HepG2 (cell line): ENCODE data around the gene ALG3. TPM values are rescaled to one million over a fixed set of nuclear protein-coding genes. Genes with fewer than 3 reads are reported as not detected.

Experiments used
- ATAC-seq: fragments of 200-7000 bp; cut with Tn5 transposase; 3 replicates; pipeline ENCODE4 v1.9.1; 2020; ENCODE audit warnings: mild to moderate bottlenecking, moderate library complexity
- BruUV-seq: library from RNA; stranded (reverse); fragments of 400-500 nt; replicated peaks from 2 replicates; lab custom pipeline; 2021; lab: Mats Ljungman, UMichigan
- CTCF ChIA-PET: fragments of 300-600 bp; formaldehyde crosslinking; extraction: SDS; loops from one replicate; lab custom pipeline; 2021; ENCODE audit warnings: low total read pairs, inconsistent platforms, low intra/inter-chr PET ratio; lab: Yijun Ruan, JAX
- POLR2A ChIA-PET: fragments of 350-600 bp; sonication (Branson Sonifier 250); formaldehyde crosslinking; loops from one replicate; lab custom pipeline; 2020; ENCODE audit warnings: antibody characterized with exemption, inconsistent platforms; lab: Yijun Ruan, JAX
- DNase-seq: peaks from one replicate; pipeline ENCODE4 v3.0.0-alpha.2; 2015; ENCODE audit warnings: low spot score
- FAIRE-seq: peaks from 3 replicates; lab custom pipeline; 2011; peaks lifted over from hg19 to GRCh38; lab: Jason Lieb, UNC
- H2AFZ ChIP-seq: one replicate; pipeline ENCODE4 v1.6.1; 2011; ENCODE audit warnings: low read length, inconsistent platforms
- H3K27ac ChIP-seq: fragments of 300-600 bp; 3 replicates; pipeline ENCODE4 v1.8.0; 2011; ENCODE audit warnings: mixed run types, mild to moderate bottlenecking, mixed read lengths, low read length, inconsistent platforms; ENCODE audit not compliant: insufficient read depth; ENCODE audit errors: extremely low read length
- H3K27me3 ChIP-seq, 2 experiments: fragments of 200-600 bp in 1 of 2; 2 replicates in 1 of 2; 3 replicates in 1 of 2; pipeline versions ENCODE4 v1.6.0 to v1.8.0; 2011; ENCODE audit warnings: low read length in 2 of 2, mild to moderate bottlenecking in 2 of 2, moderate library complexity in 2 of 2, inconsistent platforms in 1 of 2; ENCODE audit not compliant: insufficient read depth in 2 of 2, control insufficient read depth in 1 of 2
- H3K36me3 ChIP-seq, 2 experiments: fragments of 200-600 bp in 1 of 2; replicated peaks in 1 of 2; 2 replicates in 1 of 2; 3 replicates in 1 of 2; pipeline versions ENCODE4 v1.5.1 to v1.8.0; 2011; ENCODE audit warnings: low read length in 2 of 2, inconsistent platforms in 1 of 2; ENCODE audit not compliant: insufficient read depth in 2 of 2, control insufficient read depth in 1 of 2
- H3K4me1 ChIP-seq: 2 replicates; pipeline ENCODE4 v1.5.1; 2012; ENCODE audit warnings: low read length, inconsistent platforms; ENCODE audit not compliant: insufficient read depth
- H3K4me2 ChIP-seq: 2 replicates; pipeline ENCODE4 v1.6.0; 2011; ENCODE audit warnings: low read depth, low read length, inconsistent platforms
- H3K4me3 ChIP-seq, 3 experiments: fragments of 200-600 bp in 1 of 3; sonication (generic), shearing (Covaris generic) in 1 of 3; replicated peaks in 1 of 3; 2 replicates each; pipeline ENCODE4 v1.5.1; 2011 to 2016; ENCODE audit warnings: low read length in 3 of 3, inconsistent platforms in 2 of 3, low read depth in 2 of 3, mild to moderate bottlenecking in 2 of 3, control low read depth in 1 of 3, mixed read lengths in 1 of 3; ENCODE audit not compliant: insufficient read depth in 1 of 3
- H3K79me2 ChIP-seq: one replicate; pipeline ENCODE4 v1.6.1; 2011; ENCODE audit warnings: low read length, inconsistent platforms; ENCODE audit not compliant: insufficient read depth
- H3K9ac ChIP-seq: 2 replicates; pipeline ENCODE4 v1.6.0; 2011; ENCODE audit warnings: mild to moderate bottlenecking, low read depth, low read length, inconsistent platforms; ENCODE audit not compliant: insufficient read depth
- H3K9me3 ChIP-seq: 2 replicates; pipeline ENCODE4 v1.5.1; 2012; ENCODE audit warnings: mild to moderate bottlenecking, low read length
- H4K20me1 ChIP-seq: 2 replicates; pipeline ENCODE4 v1.6.0; 2011; ENCODE audit warnings: inconsistent platforms, mild to moderate bottlenecking, low read length, moderate library complexity; ENCODE audit not compliant: insufficient read depth
- ETV6 ChIP-seq: sonication (generic); formaldehyde crosslinking; conservative IDR thresholded peaks from 2 replicates; pipeline ENCODE4 v1.4.0; 2020; ENCODE audit warnings: missing genetic modification reagents
- HDAC2 ChIP-seq: sonication (generic); formaldehyde crosslinking; IDR thresholded peaks from 2 replicates; pipeline ENCODE4 v1.4.0; 2020; ENCODE audit warnings: missing genetic modification reagents
- NFYB ChIP-seq: sonication (generic); formaldehyde crosslinking; IDR thresholded peaks from 2 replicates; pipeline ENCODE4 v1.4.0; 2020; ENCODE audit warnings: missing genetic modification reagents
- NRL ChIP-seq: sonication (generic); formaldehyde crosslinking; IDR thresholded peaks from 2 replicates; pipeline ENCODE4 v1.5.0; 2020; ENCODE audit warnings: missing genetic modification reagents, mild to moderate bottlenecking, moderate library complexity, borderline replicate concordance
- RELA ChIP-seq: sonication (generic); formaldehyde crosslinking; IDR thresholded peaks from 2 replicates; pipeline ENCODE4 v1.4.0; 2020; ENCODE audit warnings: missing genetic modification reagents
- SALL1 ChIP-seq: sonication (generic); formaldehyde crosslinking; IDR thresholded peaks from 2 replicates; pipeline ENCODE4 v1.8.0; 2022; ENCODE audit warnings: mild to moderate bottlenecking, missing genetic modification reagents
- SRF ChIP-seq: IDR thresholded peaks from 2 replicates; pipeline ENCODE4 v1.6.1; 2011; ENCODE audit warnings: mild to moderate bottlenecking, low read depth, low read length, moderate library complexity
- ZFAT ChIP-seq: sonication (generic); formaldehyde crosslinking; conservative IDR thresholded peaks from 2 replicates; pipeline ENCODE4 v1.8.1; 2023; ENCODE audit warnings: missing genetic modification reagents, inconsistent platforms
- ZKSCAN1 ChIP-seq: fragments of 150-350 bp; IDR thresholded peaks from 2 replicates; pipeline ENCODE4 v1.6.1; 2014; ENCODE audit warnings: low read length
- ZNF3 ChIP-seq: IDR thresholded peaks from 2 replicates; pipeline ENCODE4 v1.7.0; 2017; ENCODE audit warnings: inconsistent platforms
- ZNF331 ChIP-seq: sonication (generic); formaldehyde crosslinking; IDR thresholded peaks from 2 replicates; pipeline ENCODE4 v1.4.0; 2020; ENCODE audit warnings: missing genetic modification reagents
- ZNF530 ChIP-seq: sonication (generic); formaldehyde crosslinking; IDR thresholded peaks from 2 replicates; pipeline ENCODE4 v1.5.0; 2020; ENCODE audit warnings: low read depth, mild to moderate bottlenecking, missing genetic modification reagents
- ZNF773 ChIP-seq: sonication (generic); formaldehyde crosslinking; IDR thresholded peaks from 2 replicates; pipeline ENCODE4 v1.4.0; 2020; ENCODE audit warnings: missing genetic modification reagents, borderline replicate concordance
- WGBS: methylation state at CpG from one replicate; pipeline ENCODE4 v1.1.6; 2017; ENCODE audit warnings: low lambda C conversion rate; 5-methylcytosine and 5-hydroxymethylcytosine counted together
- in situ Hi-C: cut with HindIII; loops from 2 replicates; pipeline ENCODE4 v1.10.0; 2017; ENCODE audit warnings: low pct_unique_long_range_greater_than_20kb; ENCODE audit not compliant: extremely low pct_ligation_motif_present
- intact Hi-C: fragments of 100-400 bp; cut with micrococcal nuclease; formaldehyde crosslinking; loops from one replicate; pipeline ENCODE4 v1.10.0; 2022; ENCODE audit not compliant: unreplicated experiment
- polyA plus RNA-seq, 8 experiments: library from polyadenylated mRNA; depleted of rRNA in 3 of 8; stranded (reverse) in 7 of 8; unstranded in 1 of 8; fragments of >200 nt; fragmentation: Illumina TruSeq in 4 of 8; extraction: Trizol in 4 of 8; gene quantifications; 2 replicates each; pipeline versions ENCODE4 v1.2.1 to v1.2.3, GENCODE V29; 2011 to 2016; ENCODE audit warnings: low read depth in 4 of 8, missing spikeins in 1 of 8, mixed read lengths in 1 of 8; ENCODE audit not compliant: insufficient read depth in 1 of 8
- total RNA-seq, 5 experiments: library from RNA; depleted of rRNA; stranded (reverse); fragments of >200 nt; fragmentation: Illumina TruSeq; extraction: Trizol; gene quantifications; 2 replicates each; pipeline ENCODE4 v1.2.3, GENCODE V29; 2016; ENCODE audit warnings: low read depth in 1 of 5
- TF ChIP-seq, protein P1 (sequence below): fragments of 450-650 bp; IDR thresholded peaks from 2 replicates; pipeline ENCODE4 v1.6.1; 2017; ENCODE audit warnings: mild to moderate bottlenecking

Gene ALG3
- total and polyA plus RNA-seq, 2 of the 13 experiments (the other 11 are each of a cell fraction or from before 2014, with no cell fraction given), result 46.6 to 57.1 TPM

DNA sequence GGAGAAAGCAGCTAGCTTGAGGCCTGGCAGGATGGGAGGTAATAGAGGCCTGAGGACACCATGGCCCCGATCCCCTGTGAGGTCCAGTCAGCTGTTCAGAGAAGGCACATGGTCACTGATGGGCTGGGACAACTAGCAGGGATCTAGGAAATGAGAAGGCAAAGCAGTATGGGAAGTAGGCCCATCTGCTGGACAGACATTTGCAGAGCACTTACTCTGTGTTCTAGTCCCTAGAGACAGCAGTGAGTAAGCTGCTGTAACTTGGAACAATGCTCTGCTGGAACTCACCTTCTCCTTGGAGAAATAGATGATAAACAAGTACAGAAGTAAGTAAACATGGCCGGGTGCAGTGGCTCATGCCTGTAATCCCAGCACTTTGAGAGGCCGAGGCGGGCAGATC lies 34.2 kb upstream of the ALG3 start:
- intact Hi-C loops, result loop anchor here (10.0 kb wide), 1 partner anchor 58 kb away; the partner anchor contains the start of gene VWA5B2
- Histone ChIP-seq H3K9me3 (no peaks in the 10 kb centered on the region), H4K20me1 (0 out of 2 replicates have a peak, but pooled peaks cover 3% of the 10 kb centered on the region), H3K27me3 (peaks cover 3 to 50% of the 10 kb centered on the region in 2 experiments), H3K4me2 (no peak overlapping the region), H2AFZ (no peak overlapping the region), H3K79me2 (no peaks in the 10 kb centered on the region), H3K9ac (no peak overlapping the region), H3K27ac (no peak overlapping the region), H3K36me3 (no peaks in the 10 kb centered on the region), H3K4me1 (no peaks in the 10 kb centered on the region), H3K4me3 (no peak overlapping the region)
- FAIRE-seq, result no peak
- WGBS, result 20% methylated on average over 4 of the region's 4 CpGs
- ChIA-PET POLR2A (no interaction called here), CTCF (no interaction called here)
- no peak for ATAC-seq
- no peak for DNase-seq
- no peak for TF ChIP-seq ZKSCAN1
- peak; percentile 98 for TF ChIP-seq ZNF331 (CRISPR knock-in tag)
- in situ Hi-C loops, result no loop called here
- BruUV-seq, result no TSS peak

DNA sequence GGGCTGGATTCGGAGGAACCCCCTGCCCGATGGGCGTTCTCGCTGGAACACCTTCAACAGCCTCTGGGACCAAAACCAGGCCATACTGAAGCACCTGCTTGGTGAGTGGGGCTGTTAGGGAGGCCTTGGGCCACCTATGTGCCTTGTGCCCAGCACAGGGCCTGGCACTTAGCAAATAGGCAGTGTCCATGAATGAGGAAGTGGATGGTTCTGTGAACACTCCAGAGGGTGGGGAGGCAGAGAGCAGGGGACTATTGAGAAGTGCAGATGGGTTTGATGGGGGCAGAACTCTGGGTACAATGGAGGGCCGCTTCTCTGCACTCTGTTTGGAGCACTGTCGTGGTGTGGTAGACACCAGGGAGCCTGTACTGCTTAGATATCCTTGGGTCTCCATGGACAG lies 28.6 kb upstream of the ALG3 start:
- no peaks in the 10 kb centered on the region for H3K79me2 ChIP-seq
- POLR2A ChIA-PET, result no interaction called here
- no peak overlapping the region for H3K27ac ChIP-seq
- peak; percentile 43; the same call in 2 of the 3 replicates for ATAC-seq
- H3K36me3 ChIP-seq, result no peaks in the 10 kb centered on the region
- no peak for DNase-seq
- no peaks in the 10 kb centered on the region for H3K9me3 ChIP-seq
- H3K4me1 ChIP-seq, result no peaks in the 10 kb centered on the region
- H3K4me2 ChIP-seq, result no peak overlapping the region
- CTCF ChIA-PET, result no interaction called here
- H3K27me3 ChIP-seq, result peaks cover 9 to 55% of the 10 kb centered on the region in 2 experiments; a peak in 4 of 5 replicates
- H2AFZ ChIP-seq, result no peak overlapping the region
- no peak overlapping the region for H3K4me3 ChIP-seq
- WGBS, result no CpG with 5 or more reads among the region's 6 CpGs
- intact Hi-C loops (no loop called here), in situ Hi-C loops (no loop called here)
- BruUV-seq, result no TSS peak
- no peak for FAIRE-seq
- H3K9ac ChIP-seq, result no peak overlapping the region
- TF ChIP-seq, protein P1, sequence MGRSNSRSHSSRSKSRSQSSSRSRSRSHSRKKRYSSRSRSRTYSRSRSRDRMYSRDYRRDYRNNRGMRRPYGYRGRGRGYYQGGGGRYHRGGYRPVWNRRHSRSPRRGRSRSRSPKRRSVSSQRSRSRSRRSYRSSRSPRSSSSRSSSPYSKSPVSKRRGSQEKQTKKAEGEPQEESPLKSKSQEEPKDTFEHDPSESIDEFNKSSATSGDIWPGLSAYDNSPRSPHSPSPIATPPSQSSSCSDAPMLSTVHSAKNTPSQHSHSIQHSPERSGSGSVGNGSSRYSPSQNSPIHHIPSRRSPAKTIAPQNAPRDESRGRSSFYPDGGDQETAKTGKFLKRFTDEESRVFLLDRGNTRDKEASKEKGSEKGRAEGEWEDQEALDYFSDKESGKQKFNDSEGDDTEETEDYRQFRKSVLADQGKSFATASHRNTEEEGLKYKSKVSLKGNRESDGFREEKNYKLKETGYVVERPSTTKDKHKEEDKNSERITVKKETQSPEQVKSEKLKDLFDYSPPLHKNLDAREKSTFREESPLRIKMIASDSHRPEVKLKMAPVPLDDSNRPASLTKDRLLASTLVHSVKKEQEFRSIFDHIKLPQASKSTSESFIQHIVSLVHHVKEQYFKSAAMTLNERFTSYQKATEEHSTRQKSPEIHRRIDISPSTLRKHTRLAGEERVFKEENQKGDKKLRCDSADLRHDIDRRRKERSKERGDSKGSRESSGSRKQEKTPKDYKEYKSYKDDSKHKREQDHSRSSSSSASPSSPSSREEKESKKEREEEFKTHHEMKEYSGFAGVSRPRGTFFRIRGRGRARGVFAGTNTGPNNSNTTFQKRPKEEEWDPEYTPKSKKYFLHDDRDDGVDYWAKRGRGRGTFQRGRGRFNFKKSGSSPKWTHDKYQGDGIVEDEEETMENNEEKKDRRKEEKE, result no peak
- TF ChIP-seq ZNF773 (CRISPR knock-in tag) (no peak), HDAC2 (CRISPR knock-in tag) (no peak), SALL1 (no peak), ZNF3 (CRISPR knock-in tag) (no peak), ETV6 (CRISPR knock-in tag) (no peak), NRL (CRISPR knock-in tag) (no peak), ZFAT (CRISPR knock-in tag) (no peak), ZNF530 (no peak), SRF (no peak), NFYB (no peak), RELA (CRISPR knock-in tag) (no peak)
- H4K20me1 ChIP-seq, result no peaks in the 10 kb centered on the region
